ENCODE measurements around the gene LRP1B.

The LRP1B gene

GRCh38 chr2:141468761-141469160 is 662.1 kb downstream of the LRP1B start:
- no peak for DNase-seq (ENCODE audit: low read depth in 1 of 2, low spot score in 1 of 2)

- no peak for DNase-seq (ENCODE audit: low read depth in 1 of 2, low spot score in 1 of 2)
Observed at GRCh38 chr2:141467331-141467730, 663.5 kb downstream of the LRP1B start.

GRCh38 chr2:141464995-141465394 is 665.8 kb downstream of the LRP1B start:
- DNase-seq (ENCODE audit: low read depth in 1 of 2, low spot score in 1 of 2): no peak

- DNase-seq (ENCODE audit: low read depth in 1 of 2, low spot score in 1 of 2): no peak
Observed at GRCh38 chr2:141458351-141458750, 672.5 kb downstream of the LRP1B start.

- DNase-seq (ENCODE audit: low read depth in 1 of 2, low spot score in 1 of 2): no peak
Observed at GRCh38 chr2:141455877-141456276, 674.9 kb downstream of the LRP1B start.

GRCh38 chr2:141455211-141455826 is 675.5 kb downstream of the LRP1B start:
- no peak for DNase-seq (ENCODE audit: low read depth in 1 of 2, low spot score in 1 of 2)

- DNase-seq (ENCODE audit: low read depth in 1 of 2, low spot score in 1 of 2): no peak
Observed at GRCh38 chr2:141440072-141440635, 690.7 kb downstream of the LRP1B start.

GRCh38 chr2:141439524-141439923 is 691.3 kb downstream of the LRP1B start:
- DNase-seq (ENCODE audit: low read depth in 1 of 2, low spot score in 1 of 2): no peak

GRCh38 chr2:141438536-141438935 is 692.3 kb downstream of the LRP1B start:
- no peak for DNase-seq (ENCODE audit: low read depth in 1 of 2, low spot score in 1 of 2)

GRCh38 chr2:141437521-141437920 is 693.3 kb downstream of the LRP1B start:
- DNase-seq (ENCODE audit: low read depth in 1 of 2, low spot score in 1 of 2): no peak

- no peak for DNase-seq (ENCODE audit: low read depth in 1 of 2, low spot score in 1 of 2)
Observed at GRCh38 chr2:141423124-141423523, 707.7 kb downstream of the LRP1B start.

- DNase-seq (ENCODE audit: low read depth in 1 of 2, low spot score in 1 of 2): no peak
Observed at GRCh38 chr2:141417246-141417797, 713.5 kb downstream of the LRP1B start.

GRCh38 chr2:141411419-141411818 is 719.4 kb downstream of the LRP1B start:
- no peak for DNase-seq (ENCODE audit: low read depth in 1 of 2, low spot score in 1 of 2)

- no peak for DNase-seq (ENCODE audit: low read depth in 1 of 2, low spot score in 1 of 2)
Observed at GRCh38 chr2:141399270-141399669, 731.5 kb downstream of the LRP1B start.

GRCh38 chr2:141393214-141393545 is 737.6 kb downstream of the LRP1B start:
- no peak for DNase-seq (ENCODE audit: low read depth in 1 of 2, low spot score in 1 of 2)

- DNase-seq (ENCODE audit: low read depth in 1 of 2, low spot score in 1 of 2): no peak
Observed at GRCh38 chr2:141392517-141393213, 738.2 kb downstream of the LRP1B start.

- no peak for DNase-seq (ENCODE audit: low read depth in 1 of 2, low spot score in 1 of 2)
Observed at GRCh38 chr2:141386168-141386567, 744.6 kb downstream of the LRP1B start.

- no peak for DNase-seq (ENCODE audit: low read depth in 1 of 2, low spot score in 1 of 2)
Observed at GRCh38 chr2:141384676-141385075, 746.1 kb downstream of the LRP1B start.

GRCh38 chr2:141381946-141382345 is 748.9 kb downstream of the LRP1B start:
- DNase-seq (ENCODE audit: low read depth in 1 of 2, low spot score in 1 of 2): no peak

- DNase-seq (ENCODE audit: low read depth in 1 of 2, low spot score in 1 of 2): no peak
Observed at GRCh38 chr2:141380008-141380979, 750.5 kb downstream of the LRP1B start.

GRCh38 chr2:141364821-141365220 is 766.0 kb downstream of the LRP1B start:
- DNase-seq (ENCODE audit: low read depth in 1 of 2, low spot score in 1 of 2): no peak

Data from activated CD4-positive, alpha-beta T cell treated with anti-CD3 and anti-CD28 coated beads, Interleukin-2, amount 50 U/mL, for 24 hours (primary cell).